HG02763 (cell line): ENCODE measurements around the gene PDZRN4.
A peak's percentile ranks its signal among the peaks of the same experiment; 100 is the strongest.
"Not testable (repeated sequence)": the region's sequence is repeated elsewhere in the genome, so short reads cannot be mapped to it uniquely, and the experiment has no call there.

Source experiments
- ATAC-seq: cut with Tn5 transposase; IDR thresholded peaks from one replicate; pipeline ENCODE4 v1.9.1; 2021; ENCODE audit warnings: mild to moderate bottlenecking, moderate library complexity; ENCODE audit not compliant: unreplicated experiment

PDZRN4 gene

GRCh38 chr12:41547071-41547470, 359.0 kb downstream of the PDZRN4 start:
- not testable (repeated sequence) for ATAC-seq

- no peak for ATAC-seq
Observed at GRCh38 chr12:41548926-41549325, 360.8 kb downstream of the PDZRN4 start.

- ATAC-seq: no peak
Observed at GRCh38 chr12:41552588-41552987, 364.5 kb downstream of the PDZRN4 start.

GRCh38 chr12:41556176-41556575, 368.1 kb downstream of the PDZRN4 start:
- no peak for ATAC-seq

GRCh38 chr12:41557344-41557743, 369.2 kb downstream of the PDZRN4 start:
- no peak for ATAC-seq

- no peak for ATAC-seq
Observed at GRCh38 chr12:41558671-41559070, 370.6 kb downstream of the PDZRN4 start.

GRCh38 chr12:41563051-41563450, 374.9 kb downstream of the PDZRN4 start:
- no peak for ATAC-seq

GRCh38 chr12:41564816-41565215, 376.7 kb downstream of the PDZRN4 start:
- no peak for ATAC-seq

- ATAC-seq: no peak
Observed at GRCh38 chr12:41566703-41567102, 378.6 kb downstream of the PDZRN4 start.

GRCh38 chr12:41573445-41573844, 385.3 kb downstream of the PDZRN4 start:
- no peak for ATAC-seq

GRCh38 chr12:41576925-41577324, 388.8 kb downstream of the PDZRN4 start:
- no peak for ATAC-seq

GRCh38 chr12:41577995-41578394, 389.9 kb downstream of the PDZRN4 start:
- ATAC-seq: no peak

- ATAC-seq: no peak
Observed at GRCh38 chr12:41585784-41586183, 397.7 kb downstream of the PDZRN4 start.

- ATAC-seq: no peak
Observed at GRCh38 chr12:41587574-41587973, 399.5 kb downstream of the PDZRN4 start.

- no peak for ATAC-seq
Observed at GRCh38 chr12:41589878-41590277, 401.8 kb downstream of the PDZRN4 start.

- no peak for ATAC-seq
Observed at GRCh38 chr12:41596190-41596589, 408.1 kb downstream of the PDZRN4 start.

- ATAC-seq: no peak
Observed at GRCh38 chr12:41604830-41605229, 416.7 kb downstream of the PDZRN4 start.

- peak; percentile 84 for ATAC-seq
Observed at GRCh38 chr12:41605545-41606305, 417.6 kb downstream of the PDZRN4 start.

- ATAC-seq: no peak
Observed at GRCh38 chr12:41606468-41607445, 418.6 kb downstream of the PDZRN4 start.

- ATAC-seq: no peak
Observed at GRCh38 chr12:41612892-41613557, 424.9 kb downstream of the PDZRN4 start.

GRCh38 chr12:41615174-41615573, 427.1 kb downstream of the PDZRN4 start:
- not testable (repeated sequence) for ATAC-seq
